Islet of Langerhans (tissue), 1 donor: ENCODE results near the gene PHF20.
A peak's percentile ranks its signal among the peaks of the same experiment; 100 is the strongest.
"Not testable (repeated sequence)": the region's sequence is repeated elsewhere in the genome, so short reads cannot be mapped to it uniquely, and the experiment has no call there.

Experiments
- FAIRE-seq: peaks from one replicate; lab custom pipeline; 2011; peaks lifted over from hg19 to GRCh38; lab: Jason Lieb, UNC

Gene PHF20

GRCh38 chr20:35929301-35929700 is 157.5 kb downstream of the PHF20 start:
- FAIRE-seq, result no peak

- FAIRE-seq, result no peak
These were observed 162.2 kb downstream of the PHF20 start for GRCh38 chr20:35934050-35934449.

- no peak for FAIRE-seq
These were observed 167.4 kb downstream of the PHF20 start for GRCh38 chr20:35939264-35939663.

GRCh38 chr20:35941620-35942019 is 169.8 kb downstream of the PHF20 start:
- no peak for FAIRE-seq

- no peak for FAIRE-seq
These were observed 170.4 kb downstream of the PHF20 start for GRCh38 chr20:35942243-35942642.

- FAIRE-seq, result no peak
These were observed 175.7 kb downstream of the PHF20 start for GRCh38 chr20:35947489-35947888.

GRCh38 chr20:35947907-35948306 is 176.1 kb downstream of the PHF20 start:
- FAIRE-seq, result no peak

GRCh38 chr20:35950093-35950492 is 178.3 kb downstream of the PHF20 start:
- FAIRE-seq, result no peak

- not testable (repeated sequence) for FAIRE-seq
These were observed 180.3 kb downstream of the PHF20 start for GRCh38 chr20:35952080-35952479.

GRCh38 chr20:35952480-35953386 is 180.9 kb downstream of the PHF20 start:
- no peak for FAIRE-seq

GRCh38 chr20:35953387-35954199 is 181.8 kb downstream of the PHF20 start:
- FAIRE-seq, result no peak

GRCh38 chr20:35954200-35954906 is 182.5 kb downstream of the PHF20 start, which contains the start of gene SCAND1:
Gene SCAND1, minus strand, starts transcription at chr20:35954502. Its CDS starts 218 bp downstream, at chr20:35954284.
- FAIRE-seq, result no peak

- FAIRE-seq, result no peak
These were observed 183.1 kb downstream of the PHF20 start for GRCh38 chr20:35954907-35955251.

GRCh38 chr20:35956616-35957015 is 184.8 kb downstream of the PHF20 start:
- FAIRE-seq, result no peak

GRCh38 chr20:35959291-35959690 is 187.5 kb downstream of the PHF20 start:
- FAIRE-seq, result not testable (repeated sequence)

GRCh38 chr20:35963878-35964277 is 192.1 kb downstream of the PHF20 start:
- no peak for FAIRE-seq

- FAIRE-seq, result no peak
These were observed 196.3 kb downstream of the PHF20 start, which contains the start of gene CNBD2 for GRCh38 chr20:35967979-35968640. Gene CNBD2, plus strand, starts transcription at chr20:35968590. Its CDS starts 173 bp downstream, at chr20:35968763.

GRCh38 chr20:35968930-35969329 is 197.1 kb downstream of the PHF20 start:
- no peak for FAIRE-seq

- no peak for FAIRE-seq
These were observed 200.2 kb downstream of the PHF20 start for GRCh38 chr20:35971981-35972380.

GRCh38 chr20:35972462-35972861 is 200.6 kb downstream of the PHF20 start:
- peak; percentile 93 for FAIRE-seq

GRCh38 chr20:35974256-35974655 is 202.4 kb downstream of the PHF20 start:
- no peak for FAIRE-seq
